MM.1S (cell line): ENCODE results near the gene PRKG2.

Source experiments
- CTCF ChIP-seq: fragments of 300-600 bp; sonication (generic); IDR thresholded peaks from 2 replicates; pipeline ENCODE4 v1.5.1; 2016; ENCODE audit warnings: antibody characterized with exemption, low read length, mixed read lengths
- EZH2 ChIP-seq: fragments of 300-600 bp; sonication (generic); optimal IDR thresholded peaks from 2 replicates; pipeline ENCODE3; 2017; ENCODE audit warnings: low read depth, mild to moderate bottlenecking, antibody characterized with exemption, low read length, mixed read lengths
- EZH2phosphoT487 ChIP-seq: fragments of 300-600 bp; sonication (generic); IDR thresholded peaks from 2 replicates; pipeline ENCODE4 v1.6.1; 2018; ENCODE audit warnings: antibody characterized with exemption, low read length

- no peak for TF ChIP-seq CTCF
- no peak for TF ChIP-seq EZH2phosphoT487
- no peak for TF ChIP-seq EZH2
Observed at GRCh38 chr4:81195475-81195874, 19.5 kb downstream of the PRKG2 start.
